Femur (tissue), 1 donor: ENCODE data around the gene PCDH15.

Experiments
- DNase-seq: peaks from one replicate; pipeline ENCODE4 v3.0.0-alpha.2; 2017

The PCDH15 gene

GRCh38 chr10:54702583-54703485 lies 98.2 kb downstream of the PCDH15 start:
- no peak for DNase-seq

- no peak for DNase-seq
Measured at GRCh38 chr10:54691331-54691730, 109.7 kb downstream of the PCDH15 start.

GRCh38 chr10:54682554-54682953 lies 118.5 kb downstream of the PCDH15 start:
- DNase-seq, result no peak

- no peak for DNase-seq
Measured at GRCh38 chr10:54681136-54681535, 119.9 kb downstream of the PCDH15 start.

GRCh38 chr10:54667136-54667535 lies 133.9 kb downstream of the PCDH15 start:
- no peak for DNase-seq

GRCh38 chr10:54666192-54666591 lies 134.8 kb downstream of the PCDH15 start:
- no peak for DNase-seq

DNA sequence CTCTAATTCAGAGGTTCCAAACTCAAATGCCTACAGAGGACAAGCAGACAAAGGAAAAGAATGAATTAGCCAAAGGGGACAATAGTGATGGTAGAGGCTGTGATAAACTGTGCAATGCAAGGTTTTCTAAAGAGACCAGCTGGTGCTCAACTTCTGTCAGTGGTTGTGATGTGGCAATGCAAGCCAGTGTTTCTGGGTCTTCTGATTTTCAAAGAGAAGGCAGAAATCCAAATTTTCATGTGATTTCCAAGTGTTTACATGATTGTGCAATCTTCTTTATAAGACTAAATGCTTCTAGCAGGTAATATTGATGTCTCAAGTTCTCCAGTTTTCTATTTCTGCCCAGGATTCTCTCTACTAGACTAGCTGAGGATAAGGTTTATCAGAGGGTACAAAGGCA lies 135.9 kb downstream of the PCDH15 start:
- no peak for DNase-seq

GRCh38 chr10:54660397-54660796 lies 140.6 kb downstream of the PCDH15 start:
- no peak for DNase-seq

GRCh38 chr10:54656643-54657042 lies 144.4 kb downstream of the PCDH15 start:
- DNase-seq, result no peak

- no peak for DNase-seq
Measured at GRCh38 chr10:54653518-54653917, 147.5 kb downstream of the PCDH15 start.

GRCh38 chr10:54650547-54650946 lies 150.5 kb downstream of the PCDH15 start:
- DNase-seq, result no peak

DNA sequence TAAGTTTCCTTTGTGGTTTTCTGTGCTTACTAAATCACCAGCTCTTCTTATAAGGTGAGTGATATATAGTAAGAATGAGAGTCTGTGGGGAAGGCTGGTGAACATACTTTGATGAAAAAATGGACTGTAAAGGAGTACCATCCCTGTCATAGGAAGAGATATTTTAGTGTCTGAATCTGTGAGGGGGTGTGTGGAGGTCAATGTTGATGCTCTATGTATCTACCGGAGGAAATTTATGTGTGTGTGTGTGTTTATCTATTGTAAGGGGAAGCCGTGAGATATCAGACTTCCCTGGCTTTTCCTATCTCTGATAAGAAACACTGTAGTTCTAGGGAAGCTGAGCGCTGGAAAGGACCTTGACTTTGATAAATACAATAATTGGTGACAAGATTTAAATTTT lies 179.0 kb downstream of the PCDH15 start:
- DNase-seq, result no peak

DNA sequence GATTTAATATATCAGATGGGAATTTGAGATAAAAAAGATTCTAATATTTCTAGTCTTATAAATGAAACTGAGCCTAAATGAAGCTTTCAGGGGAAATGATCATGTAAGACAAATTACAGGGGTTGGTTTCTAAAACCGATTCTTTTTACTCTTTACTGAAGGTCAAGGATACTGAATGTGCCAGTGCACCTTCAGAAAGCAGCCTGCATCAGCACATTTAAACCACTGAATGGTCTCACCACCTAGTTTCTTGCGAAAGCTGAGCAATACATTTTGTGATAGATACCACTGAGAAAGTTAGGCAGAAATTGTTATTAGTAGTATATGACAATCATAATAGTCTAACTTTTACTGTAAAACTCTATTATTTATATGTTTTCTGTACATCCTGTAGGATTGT lies 180.7 kb downstream of the PCDH15 start:
- no peak for DNase-seq

- DNase-seq, result no peak
Measured at GRCh38 chr10:54614072-54614471, 187.0 kb downstream of the PCDH15 start.

DNA sequence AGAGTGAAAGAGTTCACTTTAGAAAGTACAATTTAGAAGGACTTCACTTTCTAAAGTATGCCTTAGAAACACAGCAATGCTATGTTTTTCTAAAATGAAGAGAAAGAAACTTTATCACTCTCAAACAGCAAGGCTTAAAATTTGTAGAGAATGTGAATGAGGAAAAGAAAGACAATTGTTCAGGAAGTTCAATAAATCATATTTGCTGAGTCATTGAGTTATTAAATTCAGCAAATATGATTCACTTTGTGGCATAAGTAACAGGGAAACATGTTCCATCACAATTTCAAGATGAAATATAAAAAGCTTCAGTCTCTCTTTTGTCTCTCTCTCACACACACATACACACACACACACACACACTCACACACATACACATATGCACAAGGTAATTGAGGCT lies 187.9 kb downstream of the PCDH15 start:
- DNase-seq, result no peak

- DNase-seq, result no peak
Measured at GRCh38 chr10:54609423-54609822, 191.6 kb downstream of the PCDH15 start.

GRCh38 chr10:54607983-54608382 lies 193.0 kb downstream of the PCDH15 start:
- no peak for DNase-seq

DNA sequence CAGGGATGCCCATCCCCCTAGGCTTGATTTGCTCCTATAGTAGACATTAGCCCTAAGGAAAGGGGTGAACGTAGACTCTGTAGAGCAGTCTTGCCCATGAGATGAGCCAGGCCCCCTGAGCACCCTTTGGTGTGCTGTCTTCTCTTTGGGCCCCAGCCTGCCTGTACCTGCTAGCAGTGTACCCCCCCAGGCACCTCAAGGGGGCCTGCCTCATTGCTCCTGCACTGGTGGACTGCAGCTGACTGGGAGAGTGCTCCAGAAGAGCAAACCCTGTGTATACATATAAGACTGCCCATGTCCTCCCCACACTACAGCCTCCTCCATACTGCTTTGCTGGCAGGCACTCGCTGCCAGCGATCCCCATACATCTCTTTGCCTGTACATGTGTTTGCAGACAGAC lies 206.7 kb downstream of the PCDH15 start:
- DNase-seq, result no peak

GRCh38 chr10:54587971-54588370 lies 213.1 kb downstream of the PCDH15 start:
- DNase-seq, result no peak

GRCh38 chr10:54585572-54585971 lies 215.5 kb downstream of the PCDH15 start:
- DNase-seq, result no peak

- no peak for DNase-seq
Measured at GRCh38 chr10:54577682-54578081, 223.3 kb downstream of the PCDH15 start.

- DNase-seq, result no peak
Measured at GRCh38 chr10:54576541-54576940, 224.5 kb downstream of the PCDH15 start.

DNA sequence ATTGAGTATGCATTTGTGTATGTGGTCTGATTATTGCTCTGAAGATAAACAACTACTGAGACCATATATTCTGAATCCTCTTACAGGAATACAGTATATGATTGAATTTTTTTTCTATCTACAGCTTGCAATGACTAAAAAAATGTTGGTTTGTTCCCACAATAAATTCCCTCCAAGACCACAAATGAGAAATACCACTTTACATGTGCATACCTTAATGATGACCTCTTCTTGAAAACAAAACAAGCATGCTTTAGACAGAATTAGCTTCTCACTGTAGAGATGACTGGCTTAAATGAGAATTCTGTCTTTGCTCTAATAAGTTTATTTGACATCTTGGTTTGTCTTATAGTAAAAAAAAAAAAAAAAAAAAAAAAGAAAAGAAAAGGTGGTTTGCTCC lies 241.5 kb downstream of the PCDH15 start:
- DNase-seq, result no peak

- no peak for DNase-seq
Measured at GRCh38 chr10:54554028-54554427, 247.0 kb downstream of the PCDH15 start.

- no peak for DNase-seq
Measured at GRCh38 chr10:54550016-54550415, 251.0 kb downstream of the PCDH15 start.
